Measurements from ENCODE around the gene ATXN7L1.

The ATXN7L1 gene

GRCh38 chr7:105776068-105776790, 100.2 kb downstream of the ATXN7L1 start:
- H3K79me2 ChIP-seq (ENCODE audit: control insufficient read depth, insufficient read depth, low read length, unreplicated experiment), result no peaks in the 10 kb centered on the region

GRCh38 chr7:105775580-105775979, 100.8 kb downstream of the ATXN7L1 start:
- Histone ChIP-seq H3K4me3 (ENCODE audit: low read depth, low read length) (0 out of 2 replicates have a peak overlapping the region, but pooled peaks have one; percentile 16), H3K79me2 (ENCODE audit: control insufficient read depth, insufficient read depth, low read length, unreplicated experiment) (no peaks in the 10 kb centered on the region), H2AFZ (ENCODE audit: low read length, unreplicated experiment) (no peak overlapping the region), H3K27ac (ENCODE audit: low read depth, low read length) (peak overlapping the region; percentile 77), H3K4me1 (ENCODE audit: control insufficient read depth, insufficient read depth, low read length, unreplicated experiment) (peaks cover 28% of the 10 kb centered on the region), H3K36me3 (ENCODE audit: insufficient read depth, low read length) (peaks cover 6% of the 10 kb centered on the region), H3K27me3 (ENCODE audit: insufficient read depth, low read length) (no peaks in the 10 kb centered on the region)

More at GRCh38 chr7:105776068-105776790, 100.2 kb downstream of the ATXN7L1 start:
- H3K4me1 ChIP-seq (ENCODE audit: control insufficient read depth, insufficient read depth, low read length, unreplicated experiment), result peaks cover 26% of the 10 kb centered on the region
- H2AFZ ChIP-seq (ENCODE audit: low read length, unreplicated experiment), result no peak overlapping the region
- H3K36me3 ChIP-seq (ENCODE audit: insufficient read depth, low read length), result peaks cover 5% of the 10 kb centered on the region
- H3K27ac ChIP-seq (ENCODE audit: low read depth, low read length), result peak overlapping the region; percentile 77
- H3K4me3 ChIP-seq (ENCODE audit: low read depth, low read length), result peak overlapping the region; percentile 16; the same call in 1 of the 2 replicates
- H3K27me3 ChIP-seq (ENCODE audit: insufficient read depth, low read length), result no peaks in the 10 kb centered on the region

- Histone ChIP-seq H3K79me2 (ENCODE audit: control insufficient read depth, insufficient read depth, low read length, unreplicated experiment) (no peaks in the 10 kb centered on the region), H3K27ac (ENCODE audit: low read depth, low read length) (no peak overlapping the region), H3K4me1 (ENCODE audit: control insufficient read depth, insufficient read depth, low read length, unreplicated experiment) (peaks cover 41% of the 10 kb centered on the region), H3K4me3 (ENCODE audit: low read depth, low read length) (no peak overlapping the region), H3K36me3 (ENCODE audit: insufficient read depth, low read length) (peaks cover 6% of the 10 kb centered on the region), H3K27me3 (ENCODE audit: insufficient read depth, low read length) (no peaks in the 10 kb centered on the region), H2AFZ (ENCODE audit: low read length, unreplicated experiment) (no peak overlapping the region)
Measured at GRCh38 chr7:105773030-105773460, 103.4 kb downstream of the ATXN7L1 start.

GRCh38 chr7:105769901-105770628, 106.3 kb downstream of the ATXN7L1 start:
- Histone ChIP-seq H3K79me2 (ENCODE audit: control insufficient read depth, insufficient read depth, low read length, unreplicated experiment) (no peaks in the 10 kb centered on the region), H3K27me3 (ENCODE audit: insufficient read depth, low read length) (no peaks in the 10 kb centered on the region), H3K4me3 (ENCODE audit: low read depth, low read length) (no peak overlapping the region), H2AFZ (ENCODE audit: low read length, unreplicated experiment) (no peak overlapping the region), H3K27ac (ENCODE audit: low read depth, low read length) (peak overlapping the region; percentile 2; the same call in 1 of the 2 replicates), H3K4me1 (ENCODE audit: control insufficient read depth, insufficient read depth, low read length, unreplicated experiment) (peaks cover 17% of the 10 kb centered on the region), H3K36me3 (ENCODE audit: insufficient read depth, low read length) (peaks cover 6% of the 10 kb centered on the region)

GRCh38 chr7:105768898-105769507, 107.4 kb downstream of the ATXN7L1 start:
- Histone ChIP-seq H3K36me3 (ENCODE audit: insufficient read depth, low read length) (peaks cover 6% of the 10 kb centered on the region), H3K79me2 (ENCODE audit: control insufficient read depth, insufficient read depth, low read length, unreplicated experiment) (no peaks in the 10 kb centered on the region), H3K4me1 (ENCODE audit: control insufficient read depth, insufficient read depth, low read length, unreplicated experiment) (peaks cover 15% of the 10 kb centered on the region), H3K27me3 (ENCODE audit: insufficient read depth, low read length) (no peaks in the 10 kb centered on the region), H3K27ac (ENCODE audit: low read depth, low read length) (no peak overlapping the region), H2AFZ (ENCODE audit: low read length, unreplicated experiment) (no peak overlapping the region), H3K4me3 (ENCODE audit: low read depth, low read length) (no peak overlapping the region)

- H3K27ac ChIP-seq (ENCODE audit: low read depth, low read length), result no peak overlapping the region
Measured at GRCh38 chr7:105768117-105768516, 108.3 kb downstream of the ATXN7L1 start.

GRCh38 chr7:105766421-105767073, 109.9 kb downstream of the ATXN7L1 start:
- Histone ChIP-seq H3K79me2 (ENCODE audit: control insufficient read depth, insufficient read depth, low read length, unreplicated experiment) (no peaks in the 10 kb centered on the region), H3K27ac (ENCODE audit: low read depth, low read length) (no peak overlapping the region), H3K4me3 (ENCODE audit: low read depth, low read length) (no peak overlapping the region), H3K4me1 (ENCODE audit: control insufficient read depth, insufficient read depth, low read length, unreplicated experiment) (peaks cover 15% of the 10 kb centered on the region), H2AFZ (ENCODE audit: low read length, unreplicated experiment) (no peak overlapping the region), H3K27me3 (ENCODE audit: insufficient read depth, low read length) (no peaks in the 10 kb centered on the region), H3K36me3 (ENCODE audit: insufficient read depth, low read length) (peaks cover 4% of the 10 kb centered on the region)

More at GRCh38 chr7:105768117-105768516, 108.3 kb downstream of the ATXN7L1 start:
- Histone ChIP-seq H3K79me2 (ENCODE audit: control insufficient read depth, insufficient read depth, low read length, unreplicated experiment) (no peaks in the 10 kb centered on the region), H3K4me3 (ENCODE audit: low read depth, low read length) (no peak overlapping the region), H3K4me1 (ENCODE audit: control insufficient read depth, insufficient read depth, low read length, unreplicated experiment) (peaks cover 15% of the 10 kb centered on the region), H3K36me3 (ENCODE audit: insufficient read depth, low read length) (peaks cover 6% of the 10 kb centered on the region), H3K27me3 (ENCODE audit: insufficient read depth, low read length) (no peaks in the 10 kb centered on the region), H2AFZ (ENCODE audit: low read length, unreplicated experiment) (no peak overlapping the region)

GRCh38 chr7:105765846-105766245, 110.6 kb downstream of the ATXN7L1 start:
- H2AFZ ChIP-seq (ENCODE audit: low read length, unreplicated experiment), result no peak overlapping the region
- H3K36me3 ChIP-seq (ENCODE audit: insufficient read depth, low read length), result no peaks in the 10 kb centered on the region
- no peak overlapping the region for H3K4me3 ChIP-seq (ENCODE audit: low read depth, low read length)
- no peaks in the 10 kb centered on the region for H3K27me3 ChIP-seq (ENCODE audit: insufficient read depth, low read length)
- H3K4me1 ChIP-seq (ENCODE audit: control insufficient read depth, insufficient read depth, low read length, unreplicated experiment), result peaks cover 17% of the 10 kb centered on the region
- no peak overlapping the region for H3K27ac ChIP-seq (ENCODE audit: low read depth, low read length)
- no peaks in the 10 kb centered on the region for H3K79me2 ChIP-seq (ENCODE audit: control insufficient read depth, insufficient read depth, low read length, unreplicated experiment)

GRCh38 chr7:105764506-105764905, 111.9 kb downstream of the ATXN7L1 start:
- Histone ChIP-seq H3K4me3 (ENCODE audit: low read depth, low read length) (no peak overlapping the region), H3K27me3 (ENCODE audit: insufficient read depth, low read length) (no peaks in the 10 kb centered on the region), H3K4me1 (ENCODE audit: control insufficient read depth, insufficient read depth, low read length, unreplicated experiment) (peaks cover 14% of the 10 kb centered on the region), H2AFZ (ENCODE audit: low read length, unreplicated experiment) (no peak overlapping the region), H3K27ac (ENCODE audit: low read depth, low read length) (no peak overlapping the region), H3K79me2 (ENCODE audit: control insufficient read depth, insufficient read depth, low read length, unreplicated experiment) (no peaks in the 10 kb centered on the region), H3K36me3 (ENCODE audit: insufficient read depth, low read length) (no peaks in the 10 kb centered on the region)

All from ACC112 (cell line).